Astrocyte (in vitro differentiated cells and primary cell): ENCODE measurements around the gene UPK2. TPM values are rescaled to one million over a fixed set of nuclear protein-coding genes. Genes with fewer than 3 reads are reported as not detected.
A peak's percentile ranks its signal among the peaks of the same experiment; 100 is the strongest.

Experiments used
- DNase-seq: peaks from one replicate; pipeline ENCODE4 v3.0.0-alpha.2; 2010; ENCODE audit warnings: low read depth
- FAIRE-seq: peaks from 2 replicates; lab custom pipeline; 2011; peaks lifted over from hg19 to GRCh38; lab: Jason Lieb, UNC
- H2AFZ ChIP-seq: 2 replicates; pipeline ENCODE4 v1.6.0; 2012; ENCODE audit warnings: low read depth, low read length, inconsistent platforms
- H3K27ac ChIP-seq: 2 replicates; pipeline ENCODE4 v1.5.1; 2011; ENCODE audit warnings: low read depth, low read length, inconsistent platforms
- H3K27me3 ChIP-seq: 2 replicates; pipeline ENCODE4 v1.6.0; 2011; ENCODE audit warnings: low read length, inconsistent platforms; ENCODE audit not compliant: insufficient read depth
- H3K36me3 ChIP-seq: 2 replicates; pipeline ENCODE4 v1.5.1; 2011; ENCODE audit warnings: low read length, inconsistent platforms; ENCODE audit not compliant: insufficient read depth
- H3K4me1 ChIP-seq: 2 replicates; pipeline ENCODE4 v1.5.1; 2011; ENCODE audit warnings: low read length, inconsistent platforms; ENCODE audit not compliant: insufficient read depth
- H3K4me2 ChIP-seq: 2 replicates; pipeline ENCODE4 v1.6.0; 2012; ENCODE audit warnings: low read length, inconsistent platforms
- H3K4me3 ChIP-seq: 2 replicates; pipeline ENCODE4 v1.5.1; 2011; ENCODE audit warnings: low read depth, mild to moderate bottlenecking, low read length, inconsistent platforms; ENCODE audit not compliant: insufficient read depth
- H3K79me2 ChIP-seq: 2 replicates; pipeline ENCODE4 v1.6.0; 2012; ENCODE audit warnings: mild to moderate bottlenecking, low read length, inconsistent platforms; ENCODE audit not compliant: insufficient read depth
- H3K9ac ChIP-seq: 2 replicates; pipeline ENCODE4 v1.6.0; 2012; ENCODE audit warnings: mild to moderate bottlenecking, low read length, inconsistent platforms
- H3K9me3 ChIP-seq: 2 replicates; pipeline ENCODE4 v1.5.1; 2012; ENCODE audit warnings: low read depth, mild to moderate bottlenecking, low read length, inconsistent platforms; ENCODE audit not compliant: insufficient read depth
- H4K20me1 ChIP-seq: 2 replicates; pipeline ENCODE4 v1.6.0; 2012; ENCODE audit warnings: low read length, inconsistent platforms; ENCODE audit not compliant: insufficient read depth
- H3K27ac Mint-ChIP-seq: one replicate; pipeline ENCODE4 v1.8.0; 2021; ENCODE audit warnings: mild to moderate bottlenecking, mixed read lengths; ENCODE audit not compliant: unreplicated experiment
- H3K27me3 Mint-ChIP-seq: one replicate; pipeline ENCODE4 v1.8.0; 2021; ENCODE audit warnings: low read depth, mixed read lengths; ENCODE audit not compliant: unreplicated experiment
- H3K36me3 Mint-ChIP-seq: one replicate; pipeline ENCODE4 v1.8.0; 2021; ENCODE audit warnings: low read depth, mixed read lengths; ENCODE audit not compliant: unreplicated experiment
- H3K4me1 Mint-ChIP-seq: one replicate; pipeline ENCODE4 v1.8.0; 2021; ENCODE audit warnings: low read depth, mixed read lengths; ENCODE audit not compliant: unreplicated experiment
- H3K4me3 Mint-ChIP-seq: one replicate; pipeline ENCODE4 v1.8.0; 2021; ENCODE audit warnings: mild to moderate bottlenecking, moderate library complexity, mixed read lengths; ENCODE audit not compliant: unreplicated experiment
- H3K9me3 Mint-ChIP-seq: one replicate; pipeline ENCODE4 v1.8.0; 2021; ENCODE audit warnings: mild to moderate bottlenecking, mixed read lengths; ENCODE audit not compliant: unreplicated experiment
- EZH2 ChIP-seq: IDR thresholded peaks from 2 replicates; pipeline ENCODE4 v1.6.1; 2012; ENCODE audit warnings: mild to moderate bottlenecking, low read length, inconsistent platforms; ENCODE audit not compliant: insufficient read depth
- total RNA-seq: library from RNA; stranded (reverse); gene quantifications from 2 replicates; pipeline ENCODE4 v1.2.1, GENCODE V29; 2021
- TF ChIP-seq, protein P1 (sequence below): IDR thresholded peaks from 2 replicates; pipeline ENCODE4 v1.5.1; 2011; ENCODE audit warnings: low read depth, mild to moderate bottlenecking, inconsistent platforms, low read length, moderate library complexity; ENCODE audit not compliant: insufficient read depth

Gene UPK2
- total RNA-seq, 1 donor from 2014 or later, result not detected

DNA sequence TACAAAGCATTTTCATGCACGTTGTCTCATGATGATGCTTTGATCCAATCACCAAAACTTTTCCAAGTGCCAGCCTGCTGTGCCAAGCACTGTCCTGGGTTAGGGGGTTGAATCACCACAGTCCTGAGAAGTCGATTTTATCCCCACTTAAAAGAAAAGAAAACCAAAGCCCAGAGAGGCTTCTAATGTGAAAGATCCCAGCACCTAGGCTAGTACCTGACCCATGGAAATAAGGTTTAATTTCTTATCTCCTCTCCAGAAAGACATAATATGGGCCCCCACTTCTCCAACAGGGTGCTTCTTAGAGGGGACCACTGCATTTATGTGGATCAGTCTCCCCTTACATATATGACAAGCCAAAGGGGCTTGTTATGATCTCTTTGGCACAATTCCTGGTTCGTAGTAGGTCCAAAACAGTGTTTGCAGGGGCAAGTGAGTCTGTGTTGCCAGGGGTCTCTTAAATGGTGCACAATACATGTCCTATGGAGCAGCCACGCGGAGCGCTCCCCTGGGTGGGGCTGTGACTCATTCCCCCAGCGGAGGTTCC, 28.5 kb upstream of the UPK2 start:
- Histone ChIP-seq H3K36me3 (no peaks in the 10 kb centered on the region), H3K4me1 (peaks cover 32% of the 10 kb centered on the region), H3K4me3 (peak overlapping the region; percentile 69), H3K27me3 (no peaks in the 10 kb centered on the region), H2AFZ (no peak overlapping the region), H3K4me2 (peak overlapping the region; percentile 93), H4K20me1 (peaks cover 25% of the 10 kb centered on the region), H3K9me3 (no peaks in the 10 kb centered on the region), H3K27ac (peak overlapping the region; percentile 16), H3K9ac (peak overlapping the region; percentile 72), H3K79me2 (peaks cover 30% of the 10 kb centered on the region)
- Mint-ChIP-seq H3K9me3 (no peaks in the 10 kb centered on the region), H3K27me3 (no peaks in the 10 kb centered on the region), H3K4me1 (peaks cover 21% of the 10 kb centered on the region), H3K36me3 (peaks cover 2% of the 10 kb centered on the region), H3K4me3 (peak overlapping the region; percentile 94), H3K27ac (peak overlapping the region; percentile 97)
- DNase-seq (no peak), FAIRE-seq (no peak)
- TF ChIP-seq, protein P1, sequence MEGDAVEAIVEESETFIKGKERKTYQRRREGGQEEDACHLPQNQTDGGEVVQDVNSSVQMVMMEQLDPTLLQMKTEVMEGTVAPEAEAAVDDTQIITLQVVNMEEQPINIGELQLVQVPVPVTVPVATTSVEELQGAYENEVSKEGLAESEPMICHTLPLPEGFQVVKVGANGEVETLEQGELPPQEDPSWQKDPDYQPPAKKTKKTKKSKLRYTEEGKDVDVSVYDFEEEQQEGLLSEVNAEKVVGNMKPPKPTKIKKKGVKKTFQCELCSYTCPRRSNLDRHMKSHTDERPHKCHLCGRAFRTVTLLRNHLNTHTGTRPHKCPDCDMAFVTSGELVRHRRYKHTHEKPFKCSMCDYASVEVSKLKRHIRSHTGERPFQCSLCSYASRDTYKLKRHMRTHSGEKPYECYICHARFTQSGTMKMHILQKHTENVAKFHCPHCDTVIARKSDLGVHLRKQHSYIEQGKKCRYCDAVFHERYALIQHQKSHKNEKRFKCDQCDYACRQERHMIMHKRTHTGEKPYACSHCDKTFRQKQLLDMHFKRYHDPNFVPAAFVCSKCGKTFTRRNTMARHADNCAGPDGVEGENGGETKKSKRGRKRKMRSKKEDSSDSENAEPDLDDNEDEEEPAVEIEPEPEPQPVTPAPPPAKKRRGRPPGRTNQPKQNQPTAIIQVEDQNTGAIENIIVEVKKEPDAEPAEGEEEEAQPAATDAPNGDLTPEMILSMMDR, result no peak
- TF ChIP-seq EZH2, result no peak

DNA sequence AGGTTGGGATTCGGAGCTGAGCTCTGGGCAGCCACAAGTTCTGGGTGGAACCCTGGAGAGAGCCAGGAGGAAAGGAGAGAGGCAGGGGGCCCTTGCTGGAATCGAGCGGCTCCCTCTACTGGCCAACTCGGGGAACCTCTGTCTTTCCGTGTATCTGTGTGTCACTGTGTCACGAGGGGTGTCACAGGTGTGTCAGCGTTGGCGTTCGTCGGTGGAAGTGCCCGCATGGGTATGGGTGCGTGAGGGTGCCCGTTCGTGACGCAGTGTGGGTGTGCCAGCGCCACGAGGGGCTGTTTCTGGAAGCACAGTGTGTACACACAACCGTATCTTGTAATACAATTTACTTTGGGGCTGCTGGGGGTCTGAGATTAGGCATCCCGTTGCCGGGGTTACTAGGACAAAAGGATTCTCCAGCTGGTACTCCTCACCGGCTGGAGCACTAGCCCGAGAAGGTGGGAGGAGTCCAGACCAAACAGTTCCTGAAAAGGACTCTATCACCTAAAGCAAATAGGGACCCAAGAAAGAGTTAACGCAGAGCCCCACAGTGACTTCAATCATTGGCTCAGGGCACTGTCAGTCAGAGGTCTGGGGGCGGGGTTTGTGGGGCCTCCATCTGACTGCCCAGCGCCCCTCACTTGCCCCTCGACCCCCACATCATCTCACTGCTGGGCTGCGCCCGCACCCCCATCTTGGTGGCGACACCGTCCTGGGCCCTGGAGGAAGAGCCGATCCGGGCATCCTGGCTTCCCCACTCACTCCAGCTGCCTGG, 27.8 kb upstream of the UPK2 start:
- Mint-ChIP-seq H3K27me3 (no peaks in the 10 kb centered on the region), H3K9me3 (no peaks in the 10 kb centered on the region), H3K4me1 (peaks cover 18% of the 10 kb centered on the region), H3K27ac (peak overlapping the region; percentile 97), H3K4me3 (peak overlapping the region; percentile 94), H3K36me3 (peaks cover 2% of the 10 kb centered on the region)
- peaks cover 19% of the 10 kb centered on the region for H4K20me1 ChIP-seq
- H2AFZ ChIP-seq, result peak overlapping the region; percentile 74
- peaks cover 25% of the 10 kb centered on the region for H3K4me1 ChIP-seq
- H3K27ac ChIP-seq, result peak overlapping the region; percentile 71
- H3K79me2 ChIP-seq, result peaks cover 23% of the 10 kb centered on the region
- no peaks in the 10 kb centered on the region for H3K27me3 ChIP-seq
- FAIRE-seq, result no peak
- no peaks in the 10 kb centered on the region for H3K36me3 ChIP-seq
- H3K9me3 ChIP-seq, result no peaks in the 10 kb centered on the region
- peak overlapping the region; percentile 69 for H3K4me3 ChIP-seq
- peak overlapping the region; percentile 93 for H3K4me2 ChIP-seq
- peak overlapping the region; percentile 72 for H3K9ac ChIP-seq
- DNase-seq, result peak; percentile 86
- no peak for TF ChIP-seq EZH2
- TF ChIP-seq, protein P1, result peak; percentile 90
